Pancreas (tissue), 10 donors: ENCODE data around the gene PTPRU. TPM values are rescaled to one million over a fixed set of nuclear protein-coding genes. Genes with fewer than 3 reads are reported as not detected.

ENCODE experiments used
- ATAC-seq, 4 donors: fragments of 200-7000 bp; cut with Tn5 transposase; one replicate each; pipeline versions ENCODE4 v1.8.0 to v1.9.1; 2020; ENCODE audit warnings: mild to moderate bottlenecking in 4 of 4, moderate library complexity in 4 of 4
- DNase-seq, 6 donors: peaks; one replicate each; pipeline ENCODE4 v3.0.0-alpha.2; 2020
- FAIRE-seq: peaks from 2 replicates; lab custom pipeline; 2012; peaks lifted over from hg19 to GRCh38; lab: Jason Lieb, UNC
- H3K27ac ChIP-seq, 4 donors: fragments of 200-600 bp; sonication (generic); 1 replicate in 3 of 4; 2 replicates in 1 of 4; pipeline versions ENCODE4 v1.5.0 to v1.8.0; 2020
- H3K27me3 ChIP-seq, 4 donors: fragments of 200-600 bp; one replicate each; pipeline ENCODE4 v1.8.0; 2021
- H3K36me3 ChIP-seq, 3 donors: fragments of 200-600 bp; sonication (generic) in 1 of 3; one replicate each; pipeline versions ENCODE4 v1.5.0 to v1.8.0; 2020 to 2021
- H3K4me1 ChIP-seq, 3 donors: fragments of 200-600 bp; one replicate each; pipeline ENCODE4 v1.8.0; 2021
- H3K4me3 ChIP-seq, 4 donors: fragments of 200-600 bp; sonication (generic) in 2 of 4; one replicate each; pipeline versions ENCODE4 v1.5.0 to v1.8.0; 2020 to 2021
- H3K9me3 ChIP-seq, 4 donors: fragments of 200-600 bp; one replicate each; pipeline ENCODE4 v1.8.0; 2021
- CTCF ChIP-seq, 4 donors: fragments of 200-600 bp; sonication (generic) in 3 of 4; IDR thresholded peaks; one replicate each; pipeline versions ENCODE4 v1.5.0 to v1.8.0; 2021; ENCODE audit warnings: antibody characterized with exemption in 4 of 4
- WGBS, 2 donors: extraction: QIAGEN DNeasy Blood & Tissue Kit; methylation state at CpG; one replicate each; pipeline ENCODE4 v1.1.7; 2013; 5-methylcytosine and 5-hydroxymethylcytosine counted together
- intact Hi-C, 3 donors: fragments of 100-400 bp; cut with DNase I; formaldehyde crosslinking; loops; one replicate each; pipeline versions ENCODE4 v1.11.1 to v1.14.2; 2022
- polyA plus RNA-seq, 2 donors: library from polyadenylated mRNA; stranded (reverse); fragments of 200-250 nt; gene quantifications; one replicate each; pipeline ENCODE4 v1.2.3, GENCODE V29; 2013
- total RNA-seq, 6 donors: library from RNA; stranded (reverse); fragmentation: NEBNext Ultra II Directional in 4 of 6; extraction: Animal tissue kit (Norgen Biotek cat#: 25700) in 4 of 6; gene quantifications; one replicate each; pipeline versions ENCODE4 v1.2.1 to v1.2.4, GENCODE V29; 2021 to 2023
- donor health status: healthy with polysubstance abuse.
- donor health status: DM: no; HTN: no; CAD: no; lungs with moderate emphysema.
- donor health status: DM: no; HTN: no; CAD: no.
- donor health status: control.
- donor health status: control.
- donor health status: Bipolar disorder and iron deficiency.
- donor health status: DM: yes; HTN: yes; CAD: no.
- donor health status: DM: no; HTN: no; CAD: no.
- donor health status: DM: no; HTN: no; CAD: no.
- donor health status: DM: yes; HTN: yes; CAD: no.

Gene PTPRU
- total and polyA plus RNA-seq, 8 donors = 12.3 to 20.9 (median 15.2) TPM

GRCh38 chr1:29322861-29323585 is 86.7 kb downstream of the PTPRU start:
- Histone ChIP-seq H3K4me1 (no peaks in the 10 kb centered on the region), H3K27ac (no peak overlapping the region), H3K4me3 (no peak overlapping the region), H3K27me3 (no peaks in the 10 kb centered on the region), H3K9me3 (no peaks in the 10 kb centered on the region), H3K36me3 (no peaks in the 10 kb centered on the region)
- intact Hi-C loops = no loop called here
- DNase-seq = peak in 1 of 6 donors; percentile 49
- 90 to 95% methylated on average over 12 of the region's 12 CpGs for WGBS, 2 donors
- no peak for TF ChIP-seq CTCF (IDR thresholded peaks at IDR 0.05)
- FAIRE-seq = no peak
- ATAC-seq = no peak

GRCh38 chr1:29323636-29324035 is 87.3 kb downstream of the PTPRU start:
- no peaks in the 10 kb centered on the region for H3K4me1 ChIP-seq
- H3K36me3 ChIP-seq = no peaks in the 10 kb centered on the region
- H3K4me3 ChIP-seq = no peak overlapping the region
- TF ChIP-seq CTCF (IDR thresholded peaks at IDR 0.05) = no peak
- ATAC-seq = no peak
- 93 to 96% methylated on average over 8 of the region's 8 CpGs for WGBS, 2 donors
- no peak for FAIRE-seq
- no peaks in the 10 kb centered on the region for H3K9me3 ChIP-seq
- intact Hi-C loops = no loop called here
- H3K27me3 ChIP-seq = no peaks in the 10 kb centered on the region
- H3K27ac ChIP-seq = no peak overlapping the region
- DNase-seq = no peak

GRCh38 chr1:29324202-29324601 is 87.9 kb downstream of the PTPRU start:
- WGBS, 2 donors = 90 to 94% methylated on average over 10 of the region's 10 CpGs

GRCh38 chr1:29324771-29325351 is 88.5 kb downstream of the PTPRU start:
- FAIRE-seq (no peak), DNase-seq (no peak), ATAC-seq (no peak)
- no peaks in the 10 kb centered on the region for H3K36me3 ChIP-seq
- TF ChIP-seq CTCF (IDR thresholded peaks at IDR 0.05) = no peak
- intact Hi-C loops = no loop called here
- WGBS, 2 donors = 86 to 91% methylated on average over 19 of the region's 19 CpGs
- H3K27ac ChIP-seq = no peak overlapping the region
- no peaks in the 10 kb centered on the region for H3K4me1 ChIP-seq
- H3K4me3 ChIP-seq = no peak overlapping the region
- no peaks in the 10 kb centered on the region for H3K27me3 ChIP-seq
- no peaks in the 10 kb centered on the region for H3K9me3 ChIP-seq

More at GRCh38 chr1:29324202-29324601, 87.9 kb downstream of the PTPRU start:
- ATAC-seq (no peak), FAIRE-seq (no peak), DNase-seq (peak in 1 of 6 donors; percentile 46)
- Histone ChIP-seq H3K27ac (no peak overlapping the region), H3K27me3 (no peaks in the 10 kb centered on the region), H3K36me3 (no peaks in the 10 kb centered on the region), H3K9me3 (no peaks in the 10 kb centered on the region), H3K4me1 (no peaks in the 10 kb centered on the region), H3K4me3 (no peak overlapping the region)
- TF ChIP-seq CTCF (IDR thresholded peaks at IDR 0.05) = no peak
- intact Hi-C loops = no loop called here

- TF ChIP-seq CTCF (IDR thresholded peaks at IDR 0.05) = no peak
- 91 to 95% methylated on average over 4 of the region's 4 CpGs for WGBS, 2 donors
Measured at GRCh38 chr1:29325675-29326074, 89.4 kb downstream of the PTPRU start.

More at GRCh38 chr1:29325675-29326074, 89.4 kb downstream of the PTPRU start:
- DNase-seq = no peak
- Histone ChIP-seq H3K4me1 (no peaks in the 10 kb centered on the region), H3K27me3 (no peaks in the 10 kb centered on the region), H3K4me3 (no peak overlapping the region), H3K36me3 (no peaks in the 10 kb centered on the region), H3K9me3 (no peaks in the 10 kb centered on the region), H3K27ac (no peak overlapping the region)
- no peak for FAIRE-seq
- intact Hi-C loops = no loop called here
- ATAC-seq = no peak
